ENCODE results near the gene RAPH1.
A peak's percentile ranks its signal among the peaks of the same experiment; 100 is the strongest.

The RAPH1 gene, protein sequence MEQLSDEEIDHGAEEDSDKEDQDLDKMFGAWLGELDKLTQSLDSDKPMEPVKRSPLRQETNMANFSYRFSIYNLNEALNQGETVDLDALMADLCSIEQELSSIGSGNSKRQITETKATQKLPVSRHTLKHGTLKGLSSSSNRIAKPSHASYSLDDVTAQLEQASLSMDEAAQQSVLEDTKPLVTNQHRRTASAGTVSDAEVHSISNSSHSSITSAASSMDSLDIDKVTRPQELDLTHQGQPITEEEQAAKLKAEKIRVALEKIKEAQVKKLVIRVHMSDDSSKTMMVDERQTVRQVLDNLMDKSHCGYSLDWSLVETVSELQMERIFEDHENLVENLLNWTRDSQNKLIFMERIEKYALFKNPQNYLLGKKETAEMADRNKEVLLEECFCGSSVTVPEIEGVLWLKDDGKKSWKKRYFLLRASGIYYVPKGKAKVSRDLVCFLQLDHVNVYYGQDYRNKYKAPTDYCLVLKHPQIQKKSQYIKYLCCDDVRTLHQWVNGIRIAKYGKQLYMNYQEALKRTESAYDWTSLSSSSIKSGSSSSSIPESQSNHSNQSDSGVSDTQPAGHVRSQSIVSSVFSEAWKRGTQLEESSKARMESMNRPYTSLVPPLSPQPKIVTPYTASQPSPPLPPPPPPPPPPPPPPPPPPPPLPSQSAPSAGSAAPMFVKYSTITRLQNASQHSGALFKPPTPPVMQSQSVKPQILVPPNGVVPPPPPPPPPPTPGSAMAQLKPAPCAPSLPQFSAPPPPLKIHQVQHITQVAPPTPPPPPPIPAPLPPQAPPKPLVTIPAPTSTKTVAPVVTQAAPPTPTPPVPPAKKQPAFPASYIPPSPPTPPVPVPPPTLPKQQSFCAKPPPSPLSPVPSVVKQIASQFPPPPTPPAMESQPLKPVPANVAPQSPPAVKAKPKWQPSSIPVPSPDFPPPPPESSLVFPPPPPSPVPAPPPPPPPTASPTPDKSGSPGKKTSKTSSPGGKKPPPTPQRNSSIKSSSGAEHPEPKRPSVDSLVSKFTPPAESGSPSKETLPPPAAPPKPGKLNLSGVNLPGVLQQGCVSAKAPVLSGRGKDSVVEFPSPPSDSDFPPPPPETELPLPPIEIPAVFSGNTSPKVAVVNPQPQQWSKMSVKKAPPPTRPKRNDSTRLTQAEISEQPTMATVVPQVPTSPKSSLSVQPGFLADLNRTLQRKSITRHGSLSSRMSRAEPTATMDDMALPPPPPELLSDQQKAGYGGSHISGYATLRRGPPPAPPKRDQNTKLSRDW

DNA sequence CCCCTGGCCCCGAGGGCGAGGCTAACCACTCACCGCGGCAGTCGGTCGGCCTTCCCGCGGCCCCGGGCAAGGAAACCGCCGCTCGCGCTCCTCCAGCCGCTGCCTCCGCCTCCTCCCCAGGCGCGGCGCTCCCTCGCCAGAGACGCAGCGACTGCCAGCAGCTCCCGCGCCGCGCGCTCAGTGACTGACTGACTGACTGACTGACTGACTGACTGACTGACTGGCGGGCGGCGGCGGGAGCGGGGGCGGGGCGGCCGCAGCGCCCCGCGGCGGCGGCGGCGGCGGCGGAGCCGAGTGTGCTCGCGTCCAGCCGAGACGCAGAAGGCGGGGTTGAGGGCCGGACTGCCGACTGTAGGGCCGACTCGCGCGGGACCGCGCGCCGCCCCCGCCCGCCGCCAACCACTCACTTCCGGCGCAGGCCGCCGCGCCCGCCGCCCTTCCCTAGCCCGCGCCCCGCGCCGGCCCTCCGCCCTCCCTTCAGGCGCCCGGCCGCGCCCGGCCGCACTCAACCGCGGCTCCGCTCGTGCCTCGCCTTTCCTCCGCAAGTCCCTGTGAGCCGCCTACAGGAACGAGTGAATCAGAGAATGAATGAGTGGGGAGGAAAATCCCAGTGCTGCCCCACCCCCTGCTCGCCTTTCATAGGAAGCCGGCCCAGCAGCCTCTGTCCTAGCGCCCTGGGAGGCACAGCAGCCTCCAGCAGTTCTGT lies at the start of gene RAPH1:
RAPH1 (minus strand) TSS at position 224 of the 706 bp plus-strand sequence. CDS start 39,948 bp downstream, outside the sequence.
- peak; percentile 87 for DNase-seq (ENCODE audit: low spot score)
- POLR2A ChIA-PET (ENCODE audit: low non-redundant PET), result interaction anchor here (0.6 kb wide), 1 partner anchor 26 kb away, joined by 3 read pairs; no protein-coding TSS in a partner anchor
- H3K27ac ChIP-seq, result peak within 1 kb of the TSS; percentile 96
- TF ChIP-seq, protein P1, sequence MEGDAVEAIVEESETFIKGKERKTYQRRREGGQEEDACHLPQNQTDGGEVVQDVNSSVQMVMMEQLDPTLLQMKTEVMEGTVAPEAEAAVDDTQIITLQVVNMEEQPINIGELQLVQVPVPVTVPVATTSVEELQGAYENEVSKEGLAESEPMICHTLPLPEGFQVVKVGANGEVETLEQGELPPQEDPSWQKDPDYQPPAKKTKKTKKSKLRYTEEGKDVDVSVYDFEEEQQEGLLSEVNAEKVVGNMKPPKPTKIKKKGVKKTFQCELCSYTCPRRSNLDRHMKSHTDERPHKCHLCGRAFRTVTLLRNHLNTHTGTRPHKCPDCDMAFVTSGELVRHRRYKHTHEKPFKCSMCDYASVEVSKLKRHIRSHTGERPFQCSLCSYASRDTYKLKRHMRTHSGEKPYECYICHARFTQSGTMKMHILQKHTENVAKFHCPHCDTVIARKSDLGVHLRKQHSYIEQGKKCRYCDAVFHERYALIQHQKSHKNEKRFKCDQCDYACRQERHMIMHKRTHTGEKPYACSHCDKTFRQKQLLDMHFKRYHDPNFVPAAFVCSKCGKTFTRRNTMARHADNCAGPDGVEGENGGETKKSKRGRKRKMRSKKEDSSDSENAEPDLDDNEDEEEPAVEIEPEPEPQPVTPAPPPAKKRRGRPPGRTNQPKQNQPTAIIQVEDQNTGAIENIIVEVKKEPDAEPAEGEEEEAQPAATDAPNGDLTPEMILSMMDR (conservative IDR thresholded peaks at IDR 0.05; ENCODE audit: low read depth), result no peak
- CTCF ChIA-PET, result no interaction called here

DNA sequence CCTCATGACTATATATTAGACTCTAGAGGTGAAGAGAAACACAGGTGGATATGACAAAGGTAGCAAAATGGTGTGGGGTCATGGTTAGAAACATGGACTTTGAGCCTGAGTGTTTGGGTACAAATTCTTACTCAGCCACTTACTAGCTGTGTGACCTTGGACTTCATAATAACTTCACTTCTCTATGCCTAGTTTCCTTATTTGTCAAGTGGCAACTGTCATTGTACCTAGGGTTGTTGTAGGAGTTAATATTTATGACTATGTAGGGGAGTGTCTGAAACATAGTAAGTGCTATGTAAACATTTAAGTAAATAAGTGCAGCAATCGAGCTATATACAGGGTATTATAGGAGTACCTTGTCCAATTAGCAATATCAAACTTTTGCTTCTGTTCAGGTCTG lies 49.7 kb upstream of the RAPH1 start:
- no peak overlapping the region for H3K27ac ChIP-seq
- CTCF ChIA-PET, result no interaction called here
- POLR2A ChIA-PET (ENCODE audit: low non-redundant PET), result no interaction called here
- TF ChIP-seq, protein P1 (conservative IDR thresholded peaks at IDR 0.05; ENCODE audit: low read depth), result no peak
- no peak for DNase-seq (ENCODE audit: low spot score)

- ChIA-PET POLR2A (ENCODE audit: low non-redundant PET) (no interaction called here), CTCF (interaction anchor here (0.6 kb wide), 2 partner anchors 57 to 232 kb away, joined by 3 read pairs; no protein-coding TSS in a partner anchor)
- TF ChIP-seq, protein P1 (conservative IDR thresholded peaks at IDR 0.05; ENCODE audit: low read depth), result no peak
- peak; percentile 30 for DNase-seq (ENCODE audit: low spot score)
- H3K27ac ChIP-seq, result no peak overlapping the region
Observed at GRCh38 chr2:203583701-203584100, 48.6 kb upstream of the RAPH1 start.

DNA sequence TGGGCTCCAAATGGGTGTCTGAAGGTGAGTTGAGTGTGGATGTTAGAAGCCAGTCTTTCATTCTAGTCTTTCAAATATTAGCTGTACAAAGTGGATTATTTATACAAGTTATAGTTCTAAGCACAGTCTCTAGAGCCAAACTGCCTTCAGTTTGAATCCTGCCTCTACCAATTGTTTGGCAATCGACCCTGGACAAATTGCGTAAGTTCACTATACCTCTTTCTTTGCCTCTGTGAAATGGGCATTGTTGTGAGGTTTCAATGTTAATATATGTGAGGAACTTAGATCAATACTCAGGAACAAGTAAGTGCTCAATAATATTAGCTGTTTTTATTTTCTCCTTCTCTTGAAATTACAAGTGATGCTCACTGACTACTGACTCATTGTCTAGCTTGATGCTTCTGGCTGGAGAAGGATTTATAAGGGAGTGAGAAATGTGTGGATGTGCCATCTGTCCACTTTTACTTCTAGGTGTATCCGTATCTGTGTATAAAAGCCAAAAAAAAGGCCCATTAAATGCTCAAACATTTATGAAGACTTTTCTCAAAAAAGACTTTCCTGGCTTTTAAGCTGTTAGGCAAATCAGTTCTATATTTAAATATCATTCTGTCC lies 48.1 kb upstream of the RAPH1 start:
- POLR2A ChIA-PET (ENCODE audit: low non-redundant PET), result no interaction called here
- no peak overlapping the region for H3K27ac ChIP-seq
- DNase-seq (ENCODE audit: low spot score), result no peak
- CTCF ChIA-PET, result interaction anchor here (0.6 kb wide), 1 partner anchor 232 kb away, joined by 3 read pairs; no protein-coding TSS in a partner anchor
- TF ChIP-seq, protein P1 (conservative IDR thresholded peaks at IDR 0.05; ENCODE audit: low read depth), result no peak

DNA sequence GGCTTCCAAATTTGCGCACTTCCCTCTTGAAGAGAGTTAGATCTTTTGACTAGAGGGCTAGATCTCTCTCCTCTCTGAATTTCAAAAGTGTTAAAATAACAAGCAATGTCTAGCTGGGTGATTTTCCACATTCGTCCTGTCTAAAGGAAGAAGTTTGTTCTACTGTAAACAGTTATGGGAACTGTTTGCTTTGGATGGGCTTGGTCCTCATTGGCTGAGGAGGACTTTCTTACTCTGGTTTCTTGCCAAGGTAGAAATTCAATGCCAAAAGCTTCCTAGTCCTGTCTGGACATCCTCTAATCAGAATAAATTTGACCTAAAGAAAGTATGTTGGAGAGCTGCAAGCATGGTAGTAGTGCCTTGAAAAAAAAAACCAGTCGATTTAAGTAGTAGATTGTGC lies 47.4 kb upstream of the RAPH1 start:
- H3K27ac ChIP-seq, result no peak overlapping the region
- ChIA-PET POLR2A (ENCODE audit: low non-redundant PET) (no interaction called here), CTCF (no interaction called here)
- TF ChIP-seq, protein P1 (conservative IDR thresholded peaks at IDR 0.05; ENCODE audit: low read depth), result no peak
- no peak for DNase-seq (ENCODE audit: low spot score)

All from RWPE1 (cell line).